SKM-1 treated with dmso at 0.1 percent for 144 hours (cell line): Measurements from ENCODE around the gene GLCE.
"Not testable (repeated sequence)": the region's sequence is repeated elsewhere in the genome, so short reads cannot be mapped to it uniquely, and the experiment has no call there.

ENCODE experiments used
- DNase-seq: peaks from one replicate; lab custom pipeline; 2025; ENCODE audit not compliant: unreplicated experiment; lab: John Stamatoyannopoulos, UW

The GLCE gene

GRCh38 chr15:69265347-69265955, 105.0 kb downstream of the GLCE start:
- no peak for DNase-seq

- DNase-seq, result no peak
Observed at GRCh38 chr15:69271217-69271616, 110.8 kb downstream of the GLCE start.

- no peak for DNase-seq
Observed at GRCh38 chr15:69272139-69272538, 111.7 kb downstream of the GLCE start.

- no peak for DNase-seq
Observed at GRCh38 chr15:69272891-69273290, 112.5 kb downstream of the GLCE start.

GRCh38 chr15:69275074-69275670, 114.7 kb downstream of the GLCE start:
- DNase-seq, result no peak

GRCh38 chr15:69275933-69276560, 115.6 kb downstream of the GLCE start:
- no peak for DNase-seq

- DNase-seq, result no peak
Observed at GRCh38 chr15:69277316-69277715, 116.9 kb downstream of the GLCE start.

GRCh38 chr15:69279636-69280035, 119.2 kb downstream of the GLCE start:
- DNase-seq, result no peak

- DNase-seq, result no peak
Observed at GRCh38 chr15:69280783-69281182, 120.3 kb downstream of the GLCE start.

- no peak for DNase-seq
Observed at GRCh38 chr15:69282104-69282743, 121.8 kb downstream of the GLCE start.

- no peak for DNase-seq
Observed at GRCh38 chr15:69285834-69286233, 125.4 kb downstream of the GLCE start.

- no peak for DNase-seq
Observed at GRCh38 chr15:69288011-69288410, 127.6 kb downstream of the GLCE start.

GRCh38 chr15:69288531-69289341, 128.3 kb downstream of the GLCE start:
- DNase-seq, result no peak

GRCh38 chr15:69289342-69290146, 129.1 kb downstream of the GLCE start:
- DNase-seq, result no peak

GRCh38 chr15:69290346-69291164, 130.1 kb downstream of the GLCE start:
- no peak for DNase-seq

- not testable (repeated sequence) for DNase-seq
Observed at GRCh38 chr15:69291651-69292050, 131.2 kb downstream of the GLCE start.

- no peak for DNase-seq
Observed at GRCh38 chr15:69292826-69293420, 132.5 kb downstream of the GLCE start.

GRCh38 chr15:69293741-69294615, 133.5 kb downstream of the GLCE start:
- no peak for DNase-seq
